Neural progenitor cell (in vitro differentiated cells): ENCODE results near the gene EAPP.

Source experiments
- EZH2 ChIP-seq: fragments of 200-600 bp; sonication (generic); IDR thresholded peaks from 2 replicates; pipeline ENCODE4 v1.6.1; 2017; ENCODE audit warnings: antibody characterized with exemption, mild to moderate bottlenecking, moderate library complexity
- TF ChIP-seq, protein P1 (sequence below): fragments of 200-600 bp; sonication (generic); IDR thresholded peaks from 2 replicates; pipeline ENCODE4 v1.5.1; 2017; ENCODE audit warnings: antibody characterized with exemption, mild to moderate bottlenecking

DNA sequence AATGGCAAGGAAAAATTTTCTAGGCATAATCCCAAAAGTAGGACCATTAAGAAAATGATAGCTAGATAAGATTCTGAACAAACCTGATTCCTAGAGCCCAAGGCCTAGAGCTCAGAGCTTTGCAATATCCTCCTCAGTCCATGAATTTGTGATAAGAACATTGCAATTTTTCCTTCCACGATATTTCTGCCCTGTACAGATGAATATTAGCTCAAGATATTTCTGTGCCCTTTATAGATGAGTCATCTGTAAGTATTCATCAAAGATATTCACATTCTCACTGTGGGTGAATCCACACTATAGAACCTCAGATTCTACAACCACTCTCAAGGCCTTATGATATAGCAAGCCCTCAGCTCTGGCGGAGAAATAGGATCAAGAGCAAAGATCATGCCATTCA lies 37.5 kb downstream of the EAPP start:
- TF ChIP-seq, protein P1, sequence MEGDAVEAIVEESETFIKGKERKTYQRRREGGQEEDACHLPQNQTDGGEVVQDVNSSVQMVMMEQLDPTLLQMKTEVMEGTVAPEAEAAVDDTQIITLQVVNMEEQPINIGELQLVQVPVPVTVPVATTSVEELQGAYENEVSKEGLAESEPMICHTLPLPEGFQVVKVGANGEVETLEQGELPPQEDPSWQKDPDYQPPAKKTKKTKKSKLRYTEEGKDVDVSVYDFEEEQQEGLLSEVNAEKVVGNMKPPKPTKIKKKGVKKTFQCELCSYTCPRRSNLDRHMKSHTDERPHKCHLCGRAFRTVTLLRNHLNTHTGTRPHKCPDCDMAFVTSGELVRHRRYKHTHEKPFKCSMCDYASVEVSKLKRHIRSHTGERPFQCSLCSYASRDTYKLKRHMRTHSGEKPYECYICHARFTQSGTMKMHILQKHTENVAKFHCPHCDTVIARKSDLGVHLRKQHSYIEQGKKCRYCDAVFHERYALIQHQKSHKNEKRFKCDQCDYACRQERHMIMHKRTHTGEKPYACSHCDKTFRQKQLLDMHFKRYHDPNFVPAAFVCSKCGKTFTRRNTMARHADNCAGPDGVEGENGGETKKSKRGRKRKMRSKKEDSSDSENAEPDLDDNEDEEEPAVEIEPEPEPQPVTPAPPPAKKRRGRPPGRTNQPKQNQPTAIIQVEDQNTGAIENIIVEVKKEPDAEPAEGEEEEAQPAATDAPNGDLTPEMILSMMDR = no peak
- no peak for TF ChIP-seq EZH2
